ENCODE results near the gene ANKRD50.

DNA sequence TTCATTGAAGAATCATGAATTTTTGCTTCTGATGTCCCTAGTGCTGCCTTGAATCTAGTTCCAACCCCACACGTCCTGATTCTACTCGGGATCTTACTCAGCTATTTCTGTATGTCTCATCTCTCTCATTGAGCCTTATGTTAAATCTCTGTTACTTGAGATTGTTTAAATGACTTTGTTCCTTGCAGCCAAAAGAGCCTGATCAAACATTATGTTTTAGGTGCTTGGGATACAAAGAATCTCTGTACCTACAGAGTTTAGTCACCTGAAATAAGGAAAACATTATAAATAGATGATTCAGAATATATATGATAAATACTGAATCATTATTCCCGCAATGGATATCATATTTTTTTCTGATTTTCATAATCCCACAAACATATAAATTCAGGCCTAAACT lies 13.7 kb upstream of the ANKRD50 start:
- no peak for TF ChIP-seq POLR2A (IDR thresholded peaks at IDR 0.05)
- TF ChIP-seq, protein P1, sequence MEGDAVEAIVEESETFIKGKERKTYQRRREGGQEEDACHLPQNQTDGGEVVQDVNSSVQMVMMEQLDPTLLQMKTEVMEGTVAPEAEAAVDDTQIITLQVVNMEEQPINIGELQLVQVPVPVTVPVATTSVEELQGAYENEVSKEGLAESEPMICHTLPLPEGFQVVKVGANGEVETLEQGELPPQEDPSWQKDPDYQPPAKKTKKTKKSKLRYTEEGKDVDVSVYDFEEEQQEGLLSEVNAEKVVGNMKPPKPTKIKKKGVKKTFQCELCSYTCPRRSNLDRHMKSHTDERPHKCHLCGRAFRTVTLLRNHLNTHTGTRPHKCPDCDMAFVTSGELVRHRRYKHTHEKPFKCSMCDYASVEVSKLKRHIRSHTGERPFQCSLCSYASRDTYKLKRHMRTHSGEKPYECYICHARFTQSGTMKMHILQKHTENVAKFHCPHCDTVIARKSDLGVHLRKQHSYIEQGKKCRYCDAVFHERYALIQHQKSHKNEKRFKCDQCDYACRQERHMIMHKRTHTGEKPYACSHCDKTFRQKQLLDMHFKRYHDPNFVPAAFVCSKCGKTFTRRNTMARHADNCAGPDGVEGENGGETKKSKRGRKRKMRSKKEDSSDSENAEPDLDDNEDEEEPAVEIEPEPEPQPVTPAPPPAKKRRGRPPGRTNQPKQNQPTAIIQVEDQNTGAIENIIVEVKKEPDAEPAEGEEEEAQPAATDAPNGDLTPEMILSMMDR (IDR thresholded peaks at IDR 0.05) = no peak
